Kidney epithelial cell (primary cell): Measurements from ENCODE around the gene RGS5. TPM values are rescaled to one million over a fixed set of nuclear protein-coding genes. Genes with fewer than 3 reads are reported as not detected.

Experiments
- DNase-seq: peaks from one replicate; pipeline ENCODE4 v3.0.0-alpha.2; 2010; ENCODE audit warnings: low read depth
- H3K27me3 ChIP-seq: 2 replicates; pipeline ENCODE4 v1.6.0; 2011; ENCODE audit warnings: low read length; ENCODE audit not compliant: control insufficient read depth, insufficient read depth
- H3K36me3 ChIP-seq: 2 replicates; pipeline ENCODE4 v1.5.1; 2011; ENCODE audit warnings: low read length; ENCODE audit not compliant: control insufficient read depth, insufficient read depth
- H3K4me3 ChIP-seq: 2 replicates; pipeline ENCODE4 v1.5.1; 2011; ENCODE audit warnings: low read depth, mild to moderate bottlenecking, control low read depth, low read length
- total RNA-seq: library from RNA; depleted of rRNA; stranded (reverse); fragments of >200 nt; gene quantifications from 2 replicates; pipeline ENCODE4 v1.2.3, GENCODE V29; 2015
- TF ChIP-seq, protein P1 (sequence below): IDR thresholded peaks from 2 replicates; pipeline ENCODE4 v1.5.1; 2011; ENCODE audit warnings: mild to moderate bottlenecking, moderate library complexity, low read length, control low read depth, inconsistent platforms; ENCODE audit not compliant: insufficient read depth, poor library complexity, severe bottlenecking

The RGS5 gene
- total RNA-seq, 1 donor from 2014 or later, result 1.8 TPM

DNA sequence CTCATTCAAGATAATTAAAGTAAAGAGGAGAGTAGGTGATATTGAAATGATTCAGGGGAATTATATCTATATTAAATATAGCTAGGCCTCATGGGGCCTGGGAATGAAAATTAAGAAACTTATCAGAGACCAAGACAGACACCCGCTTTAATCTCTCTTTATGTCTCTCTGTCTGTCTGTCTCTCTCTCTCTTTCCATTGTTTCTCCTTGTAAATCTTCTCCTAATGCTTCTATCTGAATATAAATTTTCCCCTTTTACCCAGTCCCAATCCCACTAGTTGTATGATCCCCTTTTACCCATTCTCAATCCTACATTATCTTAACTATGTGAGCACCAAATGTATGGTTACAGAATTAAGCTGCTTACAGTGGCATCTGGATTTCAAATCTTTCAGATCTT, 61.2 kb downstream of the RGS5 start:
- TF ChIP-seq, protein P1, sequence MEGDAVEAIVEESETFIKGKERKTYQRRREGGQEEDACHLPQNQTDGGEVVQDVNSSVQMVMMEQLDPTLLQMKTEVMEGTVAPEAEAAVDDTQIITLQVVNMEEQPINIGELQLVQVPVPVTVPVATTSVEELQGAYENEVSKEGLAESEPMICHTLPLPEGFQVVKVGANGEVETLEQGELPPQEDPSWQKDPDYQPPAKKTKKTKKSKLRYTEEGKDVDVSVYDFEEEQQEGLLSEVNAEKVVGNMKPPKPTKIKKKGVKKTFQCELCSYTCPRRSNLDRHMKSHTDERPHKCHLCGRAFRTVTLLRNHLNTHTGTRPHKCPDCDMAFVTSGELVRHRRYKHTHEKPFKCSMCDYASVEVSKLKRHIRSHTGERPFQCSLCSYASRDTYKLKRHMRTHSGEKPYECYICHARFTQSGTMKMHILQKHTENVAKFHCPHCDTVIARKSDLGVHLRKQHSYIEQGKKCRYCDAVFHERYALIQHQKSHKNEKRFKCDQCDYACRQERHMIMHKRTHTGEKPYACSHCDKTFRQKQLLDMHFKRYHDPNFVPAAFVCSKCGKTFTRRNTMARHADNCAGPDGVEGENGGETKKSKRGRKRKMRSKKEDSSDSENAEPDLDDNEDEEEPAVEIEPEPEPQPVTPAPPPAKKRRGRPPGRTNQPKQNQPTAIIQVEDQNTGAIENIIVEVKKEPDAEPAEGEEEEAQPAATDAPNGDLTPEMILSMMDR, result no peak
- no peaks in the 10 kb centered on the region for H3K36me3 ChIP-seq
- no peaks in the 10 kb centered on the region for H3K27me3 ChIP-seq
- no peak for DNase-seq
- H3K4me3 ChIP-seq, result no peak overlapping the region

DNA sequence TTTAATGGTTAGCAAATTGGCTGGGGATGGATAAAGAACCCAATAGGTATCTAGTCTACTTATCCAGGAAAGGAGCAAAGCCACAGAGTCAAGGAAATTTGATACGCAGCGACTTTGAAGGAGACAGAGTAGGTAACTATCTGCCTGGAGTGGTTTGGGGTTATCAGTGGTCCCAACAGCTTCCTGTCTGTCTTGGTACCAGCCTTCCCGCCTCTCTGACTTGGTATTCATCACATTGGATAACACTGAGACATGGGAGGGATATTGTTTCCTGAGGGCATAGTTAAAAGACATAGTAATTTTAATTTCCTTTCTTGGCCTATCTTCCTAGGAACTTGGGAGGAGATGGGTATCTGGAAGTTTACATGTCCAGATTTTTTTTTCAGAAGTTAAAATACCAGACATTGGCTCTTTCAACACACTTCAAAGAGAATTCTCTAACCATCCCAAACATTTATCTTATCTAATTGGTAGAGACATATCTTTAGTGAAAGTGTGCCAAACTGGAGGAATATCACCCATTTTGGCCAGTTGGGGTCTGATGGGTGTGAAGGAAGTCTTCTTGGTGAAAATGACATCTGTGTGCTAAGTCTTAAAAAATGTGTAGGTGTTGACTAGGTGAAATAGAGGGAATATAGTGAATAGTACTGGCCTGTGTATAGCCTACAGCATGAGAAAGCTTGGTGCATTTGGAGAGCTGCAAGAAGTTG, 65.0 kb downstream of the RGS5 start:
- H3K4me3 ChIP-seq, result no peak overlapping the region
- TF ChIP-seq, protein P1, result no peak
- DNase-seq, result no peak
- H3K27me3 ChIP-seq, result no peaks in the 10 kb centered on the region
- no peaks in the 10 kb centered on the region for H3K36me3 ChIP-seq

DNA sequence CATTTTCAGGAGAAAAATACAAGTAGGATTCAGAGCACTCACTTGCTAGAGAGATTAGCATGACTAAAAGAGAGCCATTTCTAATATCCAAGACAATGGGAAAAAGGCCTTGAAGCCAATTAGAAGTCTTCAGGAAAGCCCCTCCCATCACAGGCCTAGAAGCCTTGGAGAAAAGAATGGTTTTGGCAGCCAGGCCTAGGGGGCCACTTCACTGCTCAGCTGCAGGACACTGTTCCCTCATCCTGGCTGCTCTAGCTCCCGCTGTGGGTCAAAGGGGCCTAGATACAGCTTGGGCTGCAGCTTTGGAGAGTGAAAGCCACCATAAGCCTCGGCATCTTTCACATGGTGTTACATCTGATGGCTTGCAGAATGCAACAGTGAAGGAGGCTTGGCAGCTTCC, 70.7 kb downstream of the RGS5 start:
- Histone ChIP-seq H3K4me3 (no peak overlapping the region), H3K27me3 (no peaks in the 10 kb centered on the region), H3K36me3 (no peaks in the 10 kb centered on the region)
- TF ChIP-seq, protein P1, result no peak
- no peak for DNase-seq

DNA sequence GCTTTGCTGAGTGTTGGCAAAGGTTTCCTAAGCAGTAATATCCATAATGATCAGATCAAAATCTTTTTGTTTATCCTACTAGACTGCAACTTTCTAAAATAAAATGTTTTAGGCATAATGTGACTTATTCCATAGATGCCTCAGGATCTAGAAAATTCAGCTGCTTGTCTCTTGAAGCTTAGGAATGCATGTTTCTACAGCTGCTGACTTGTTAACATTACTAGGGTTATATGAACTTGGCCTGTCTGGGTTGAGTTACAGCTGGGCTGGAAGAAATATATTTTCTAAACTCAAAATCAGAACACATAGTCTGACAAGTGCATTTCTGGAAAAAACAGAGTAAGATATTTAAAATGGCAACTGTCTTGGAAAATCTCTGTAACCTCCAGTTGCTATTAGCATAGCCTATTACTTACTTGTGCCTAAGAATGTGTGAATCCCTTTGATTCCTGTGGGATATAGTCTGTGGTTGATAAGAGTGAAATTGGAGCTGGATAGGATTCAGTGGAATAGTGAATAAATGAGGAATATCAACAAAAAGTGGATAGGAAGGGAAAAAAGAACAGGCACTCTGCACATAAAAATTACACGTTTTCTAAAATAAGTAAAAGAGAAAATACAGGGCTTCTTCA, 72.4 kb downstream of the RGS5 start:
- Histone ChIP-seq H3K36me3 (no peaks in the 10 kb centered on the region), H3K4me3 (no peak overlapping the region), H3K27me3 (no peaks in the 10 kb centered on the region)
- TF ChIP-seq, protein P1, result no peak
- no peak for DNase-seq

DNA sequence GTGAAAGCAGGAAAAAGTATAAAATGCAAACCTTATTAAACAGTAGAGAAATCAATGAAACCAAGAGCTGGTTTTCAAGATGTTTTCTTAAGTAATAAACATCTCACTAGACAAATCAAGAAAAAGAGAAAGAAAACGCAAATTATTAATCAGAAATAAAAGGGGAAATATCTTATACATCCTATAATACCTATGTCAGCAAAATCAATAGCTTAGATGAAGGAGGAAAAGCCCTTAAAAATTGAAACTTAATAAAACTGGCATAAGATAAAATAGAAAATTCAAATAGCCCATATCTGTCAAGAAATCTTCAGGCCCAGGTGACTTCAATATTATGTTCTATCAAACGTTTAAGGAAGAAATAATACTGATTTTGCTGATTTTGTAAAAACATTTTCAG, 74.4 kb downstream of the RGS5 start:
- no peaks in the 10 kb centered on the region for H3K36me3 ChIP-seq
- TF ChIP-seq, protein P1, result no peak
- DNase-seq, result no peak
- H3K27me3 ChIP-seq, result no peaks in the 10 kb centered on the region
- H3K4me3 ChIP-seq, result no peak overlapping the region
